ENCODE measurements around the gene SCG2.

The SCG2 gene

GRCh38 chr2:223582001-223582400 lies 20.2 kb downstream of the SCG2 start:
- no peak overlapping the region for H3K4me3 Mint-ChIP-seq
- peaks cover 0 to 7% of the 10 kb centered on the region in 2 donors for H3K9me3 Mint-ChIP-seq
- no peak for ATAC-seq (replicated peaks)
- no peak for DNase-seq
- no peaks in the 10 kb centered on the region for H3K36me3 Mint-ChIP-seq (ENCODE audit: insufficient read depth)
- no peak overlapping the region for H3K27ac Mint-ChIP-seq
- H3K4me1 Mint-ChIP-seq (ENCODE audit: low read depth in 2 of 2): no peaks in the 10 kb centered on the region
- peaks cover 0 to 22% of the 10 kb centered on the region in 2 donors for H3K27me3 Mint-ChIP-seq

- DNase-seq: no peak
- Mint-ChIP-seq H3K27ac (no peak overlapping the region), H3K4me3 (no peak overlapping the region), H3K4me1 (ENCODE audit: low read depth in 2 of 2) (no peaks in the 10 kb centered on the region), H3K9me3 (peaks cover 0 to 7% of the 10 kb centered on the region in 2 donors), H3K36me3 (ENCODE audit: insufficient read depth) (no peaks in the 10 kb centered on the region), H3K27me3 (peaks cover 0 to 22% of the 10 kb centered on the region in 2 donors)
- no peak for ATAC-seq (replicated peaks)
Observed at GRCh38 chr2:223580951-223581350, 21.2 kb downstream of the SCG2 start.

GRCh38 chr2:223578846-223579245 lies 23.3 kb downstream of the SCG2 start:
- Mint-ChIP-seq H3K27me3 (peaks cover 0 to 14% of the 10 kb centered on the region in 2 donors), H3K4me1 (ENCODE audit: low read depth in 2 of 2) (no peaks in the 10 kb centered on the region), H3K4me3 (no peak overlapping the region), H3K9me3 (peaks cover 0 to 7% of the 10 kb centered on the region in 2 donors), H3K36me3 (ENCODE audit: insufficient read depth) (no peaks in the 10 kb centered on the region), H3K27ac (no peak overlapping the region)
- DNase-seq (no peak), ATAC-seq (replicated peaks) (no peak)

GRCh38 chr2:223576873-223577272 lies 25.3 kb downstream of the SCG2 start:
- H3K36me3 Mint-ChIP-seq (ENCODE audit: insufficient read depth): no peaks in the 10 kb centered on the region
- peaks cover 0 to 2% of the 10 kb centered on the region in 2 donors for H3K27me3 Mint-ChIP-seq

GRCh38 chr2:223570784-223571183 lies 31.4 kb downstream of the SCG2 start:
- peaks cover 0 to 21% of the 10 kb centered on the region in 2 donors for H3K27me3 Mint-ChIP-seq
- H3K27ac Mint-ChIP-seq: no peak overlapping the region
- peaks cover 0 to 5% of the 10 kb centered on the region in 2 donors for H3K9me3 Mint-ChIP-seq
- H3K4me1 Mint-ChIP-seq (ENCODE audit: low read depth in 2 of 2): no peaks in the 10 kb centered on the region
- DNase-seq (no peak), ATAC-seq (replicated peaks) (no peak)
- H3K36me3 Mint-ChIP-seq (ENCODE audit: insufficient read depth): no peaks in the 10 kb centered on the region
- no peak overlapping the region for H3K4me3 Mint-ChIP-seq

More at GRCh38 chr2:223576873-223577272, 25.3 kb downstream of the SCG2 start:
- H3K9me3 Mint-ChIP-seq: no peaks in the 10 kb centered on the region
- H3K4me1 Mint-ChIP-seq (ENCODE audit: low read depth in 2 of 2): no peaks in the 10 kb centered on the region
- ATAC-seq (replicated peaks) (no peak), DNase-seq (no peak)
- H3K27ac Mint-ChIP-seq: no peak overlapping the region
- H3K4me3 Mint-ChIP-seq: no peak overlapping the region

GRCh38 chr2:223566396-223566795 lies 35.8 kb downstream of the SCG2 start:
- ATAC-seq (replicated peaks) (no peak), DNase-seq (no peak)
- no peak overlapping the region for H3K27ac Mint-ChIP-seq
- no peaks in the 10 kb centered on the region for H3K4me1 Mint-ChIP-seq (ENCODE audit: low read depth in 2 of 2)
- H3K27me3 Mint-ChIP-seq: peaks cover 0 to 26% of the 10 kb centered on the region in 2 donors
- H3K36me3 Mint-ChIP-seq (ENCODE audit: insufficient read depth): no peaks in the 10 kb centered on the region
- peaks cover 0 to 5% of the 10 kb centered on the region in 2 donors for H3K9me3 Mint-ChIP-seq
- no peak overlapping the region for H3K4me3 Mint-ChIP-seq

GRCh38 chr2:223563462-223563861 lies 38.7 kb downstream of the SCG2 start:
- H3K36me3 Mint-ChIP-seq (ENCODE audit: insufficient read depth): no peaks in the 10 kb centered on the region
- ATAC-seq (replicated peaks): no peak
- no peak overlapping the region for H3K27ac Mint-ChIP-seq
- no peak overlapping the region for H3K4me3 Mint-ChIP-seq
- no peak for DNase-seq
- peaks cover 0 to 5% of the 10 kb centered on the region in 2 donors for H3K9me3 Mint-ChIP-seq
- peaks cover 11 to 17% of the 10 kb centered on the region in 2 donors for H3K27me3 Mint-ChIP-seq
- no peaks in the 10 kb centered on the region for H3K4me1 Mint-ChIP-seq (ENCODE audit: low read depth in 2 of 2)

GRCh38 chr2:223562078-223562477 lies 40.1 kb downstream of the SCG2 start:
- Mint-ChIP-seq H3K36me3 (ENCODE audit: insufficient read depth) (no peaks in the 10 kb centered on the region), H3K27me3 (peaks cover 11 to 17% of the 10 kb centered on the region in 2 donors), H3K27ac (no peak overlapping the region), H3K4me3 (no peak overlapping the region), H3K9me3 (peaks cover 0 to 3% of the 10 kb centered on the region in 2 donors), H3K4me1 (ENCODE audit: low read depth in 2 of 2) (no peaks in the 10 kb centered on the region)
- DNase-seq (no peak), ATAC-seq (replicated peaks) (no peak)

GRCh38 chr2:223560749-223561435 lies 41.3 kb downstream of the SCG2 start:
- DNase-seq: no peak
- Mint-ChIP-seq H3K9me3 (peaks cover 0 to under 1% of the 10 kb centered on the region in 2 donors), H3K27me3 (peaks cover 14 to 17% of the 10 kb centered on the region in 2 donors), H3K27ac (no peak overlapping the region), H3K4me1 (ENCODE audit: low read depth in 2 of 2) (no peaks in the 10 kb centered on the region), H3K4me3 (no peak overlapping the region), H3K36me3 (ENCODE audit: insufficient read depth) (no peaks in the 10 kb centered on the region)
- no peak for ATAC-seq (replicated peaks)

- DNase-seq (no peak), ATAC-seq (replicated peaks) (no peak)
- Mint-ChIP-seq H3K4me1 (ENCODE audit: low read depth in 2 of 2) (no peaks in the 10 kb centered on the region), H3K36me3 (ENCODE audit: insufficient read depth) (no peaks in the 10 kb centered on the region), H3K27me3 (peaks cover 17 to 24% of the 10 kb centered on the region in 2 donors), H3K9me3 (no peaks in the 10 kb centered on the region), H3K4me3 (no peak overlapping the region), H3K27ac (no peak overlapping the region)
Observed at GRCh38 chr2:223558970-223559369, 43.2 kb downstream of the SCG2 start.

GRCh38 chr2:223554923-223555322 lies 47.2 kb downstream of the SCG2 start:
- Mint-ChIP-seq H3K36me3 (ENCODE audit: insufficient read depth) (no peaks in the 10 kb centered on the region), H3K9me3 (no peaks in the 10 kb centered on the region), H3K27ac (no peak overlapping the region), H3K27me3 (peaks cover 18 to 19% of the 10 kb centered on the region in 2 donors), H3K4me1 (ENCODE audit: low read depth in 2 of 2) (no peaks in the 10 kb centered on the region), H3K4me3 (no peak overlapping the region)
- no peak for DNase-seq
- ATAC-seq (replicated peaks): no peak

- no peaks in the 10 kb centered on the region for H3K9me3 Mint-ChIP-seq
- no peak overlapping the region for H3K27ac Mint-ChIP-seq
- H3K4me1 Mint-ChIP-seq (ENCODE audit: low read depth in 2 of 2): no peaks in the 10 kb centered on the region
- no peaks in the 10 kb centered on the region for H3K36me3 Mint-ChIP-seq (ENCODE audit: insufficient read depth)
- no peak for DNase-seq
- peaks cover 0 to 13% of the 10 kb centered on the region in 2 donors for H3K27me3 Mint-ChIP-seq
- H3K4me3 Mint-ChIP-seq: no peak overlapping the region
- no peak for ATAC-seq (replicated peaks)
Observed at GRCh38 chr2:223549215-223549614, 52.9 kb downstream of the SCG2 start.

- no peak overlapping the region for H3K4me3 Mint-ChIP-seq
- peaks cover 0 to 13% of the 10 kb centered on the region in 2 donors for H3K27me3 Mint-ChIP-seq
Observed at GRCh38 chr2:223548194-223548593, 54.0 kb downstream of the SCG2 start.

More at GRCh38 chr2:223548194-223548593, 54.0 kb downstream of the SCG2 start:
- H3K36me3 Mint-ChIP-seq (ENCODE audit: insufficient read depth): no peaks in the 10 kb centered on the region
- H3K4me1 Mint-ChIP-seq (ENCODE audit: low read depth in 2 of 2): no peaks in the 10 kb centered on the region
- H3K27ac Mint-ChIP-seq: no peak overlapping the region
- ATAC-seq (replicated peaks) (no peak), DNase-seq (no peak)
- H3K9me3 Mint-ChIP-seq: no peaks in the 10 kb centered on the region

All from effector memory CD8-positive, alpha-beta T cell (primary cell).